Right lobe of liver (tissue), 6 donors: Measurements from ENCODE around the gene PREX1. TPM values are rescaled to one million over a fixed set of nuclear protein-coding genes. Genes with fewer than 3 reads are reported as not detected.
A peak's percentile ranks its signal among the peaks of the same experiment; 100 is the strongest.

Experiments used
- ATAC-seq, 4 donors: fragments of 200-7000 bp; cut with Tn5 transposase; one replicate each; pipeline ENCODE4 v1.9.1; 2020; ENCODE audit warnings: mild to moderate bottlenecking in 4 of 4, moderate library complexity in 4 of 4
- DNase-seq, 3 donors: peaks; one replicate each; pipeline ENCODE4 v3.0.0-alpha.2; 2020
- H3K27ac ChIP-seq, 3 donors: fragments of 200-600 bp; one replicate each; pipeline ENCODE4 v1.8.0; 2022
- H3K27me3 ChIP-seq, 2 donors: fragments of 200-600 bp; one replicate each; pipeline ENCODE4 v1.8.0; 2022
- H3K36me3 ChIP-seq, 4 donors: fragments of 200-600 bp; sonication (generic) in 1 of 4; one replicate each; pipeline versions ENCODE4 v1.5.1 to v1.8.0; 2017 to 2022; ENCODE audit warnings: control low read depth in 1 of 4
- H3K4me1 ChIP-seq, 4 donors: fragments of 200-600 bp; sonication (generic) in 1 of 4; one replicate each; pipeline versions ENCODE4 v1.5.1 to v1.8.0; 2017 to 2022; ENCODE audit warnings: control low read depth in 1 of 4
- H3K4me3 ChIP-seq, 3 donors: fragments of 200-600 bp; one replicate each; pipeline ENCODE4 v1.8.0; 2022
- H3K9me3 ChIP-seq, 4 donors: fragments of 200-600 bp; sonication (generic) in 1 of 4; one replicate each; pipeline versions ENCODE4 v1.5.1 to v1.8.0; 2017 to 2022; ENCODE audit warnings: control low read depth in 1 of 4
- POLR2A ChIP-seq: fragments of 450-650 bp; IDR thresholded peaks from one replicate; pipeline ENCODE4 v1.6.1; 2017; ENCODE audit warnings: antibody characterized with exemption, mild to moderate bottlenecking
- WGBS: methylation state at CpG from one replicate; pipeline ENCODE4 v1.1.6; 2018; ENCODE audit warnings: low coverage, low lambda C conversion rate; ENCODE audit not compliant: insufficient coverage; ENCODE audit errors: missing lambda C conversion rate; 5-methylcytosine and 5-hydroxymethylcytosine counted together
- intact Hi-C, 2 donors: fragments of 100-400 bp; cut with DNase I; formaldehyde crosslinking; loops; one replicate each; pipeline versions ENCODE4 v1.11.2 to v1.14.1; 2022
- total RNA-seq, 6 experiments: library from RNA; depleted of rRNA in 2 of 6; stranded (reverse); fragments of >200 nt in 2 of 6; fragmentation: NEBNext Ultra II Directional in 3 of 6; extraction: Animal tissue kit (Norgen Biotek cat#: 25700) in 3 of 6; gene quantifications; one replicate each; pipeline versions ENCODE4 v1.1.0 to v1.2.4, GENCODE V29; 2016 to 2023
- TF ChIP-seq, protein P1 (sequence below), 4 donors: fragments of 200-600 bp in 3 of 4; fragments of 450-650 bp in 1 of 4; IDR thresholded peaks; one replicate each; pipeline versions ENCODE4 v1.5.1 to v1.8.0; 2016 to 2022; ENCODE audit warnings: antibody characterized with exemption in 4 of 4, mild to moderate bottlenecking in 2 of 4
- donor health status: DM: no; HTN: yes; CAD: no.
- donor health status: DM: no; HTN: no; CAD: no.
- donor health status: DM: no; HTN: no; CAD: no.
- donor health status: DM: no; HTN: yes; CAD: no.
- donor health status: DM: no; HTN: yes; CAD: no.

PREX1 gene
- total RNA-seq, 6 experiments from 2014 or later: 4.4 to 11.1 (median 8.7) TPM

DNA sequence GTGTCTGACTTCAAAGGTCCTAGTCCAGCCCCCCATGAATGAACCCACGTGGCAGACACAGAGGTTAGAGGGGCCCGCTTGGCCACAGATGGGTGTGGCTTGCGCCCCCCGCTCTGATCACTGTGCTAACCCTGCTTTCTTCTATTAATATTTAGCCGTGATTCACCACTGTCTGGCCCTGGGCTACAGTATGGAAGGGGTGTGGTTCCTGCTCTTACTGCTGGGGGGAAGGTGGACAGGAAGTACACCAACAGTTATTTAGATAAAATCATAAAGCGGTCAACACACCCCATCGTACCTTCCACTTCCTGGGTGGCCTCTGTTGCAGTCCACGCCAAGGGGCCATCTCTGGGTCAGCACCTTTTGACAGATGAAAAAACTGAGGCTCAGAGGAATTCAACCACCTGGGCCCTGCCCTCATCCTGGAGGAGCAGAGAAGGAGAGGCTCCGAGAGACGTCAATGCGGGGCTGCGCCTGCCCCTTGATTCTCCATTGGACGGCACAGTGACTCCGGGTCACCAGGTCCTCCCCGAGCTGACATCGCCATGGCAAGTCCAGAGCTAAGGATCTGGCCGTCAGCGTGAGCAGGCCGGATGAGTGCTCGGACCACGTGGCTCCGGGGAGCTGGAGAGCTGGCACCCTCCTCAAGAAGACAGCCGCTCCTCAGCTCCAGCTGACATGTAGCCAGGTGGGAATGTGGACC lies 206.3 kb downstream of the PREX1 start:
- WGBS: 4% methylated on average over 8 of the region's 23 CpGs
- no peak overlapping the region for H3K4me3 ChIP-seq
- no peak for TF ChIP-seq POLR2A
- TF ChIP-seq, protein P1, sequence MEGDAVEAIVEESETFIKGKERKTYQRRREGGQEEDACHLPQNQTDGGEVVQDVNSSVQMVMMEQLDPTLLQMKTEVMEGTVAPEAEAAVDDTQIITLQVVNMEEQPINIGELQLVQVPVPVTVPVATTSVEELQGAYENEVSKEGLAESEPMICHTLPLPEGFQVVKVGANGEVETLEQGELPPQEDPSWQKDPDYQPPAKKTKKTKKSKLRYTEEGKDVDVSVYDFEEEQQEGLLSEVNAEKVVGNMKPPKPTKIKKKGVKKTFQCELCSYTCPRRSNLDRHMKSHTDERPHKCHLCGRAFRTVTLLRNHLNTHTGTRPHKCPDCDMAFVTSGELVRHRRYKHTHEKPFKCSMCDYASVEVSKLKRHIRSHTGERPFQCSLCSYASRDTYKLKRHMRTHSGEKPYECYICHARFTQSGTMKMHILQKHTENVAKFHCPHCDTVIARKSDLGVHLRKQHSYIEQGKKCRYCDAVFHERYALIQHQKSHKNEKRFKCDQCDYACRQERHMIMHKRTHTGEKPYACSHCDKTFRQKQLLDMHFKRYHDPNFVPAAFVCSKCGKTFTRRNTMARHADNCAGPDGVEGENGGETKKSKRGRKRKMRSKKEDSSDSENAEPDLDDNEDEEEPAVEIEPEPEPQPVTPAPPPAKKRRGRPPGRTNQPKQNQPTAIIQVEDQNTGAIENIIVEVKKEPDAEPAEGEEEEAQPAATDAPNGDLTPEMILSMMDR (IDR thresholded peaks at IDR 0.05): no peak
- peaks cover 0 to 3% (median 0%) of the 10 kb centered on the region in 4 donors for H3K4me1 ChIP-seq
- no peaks in the 10 kb centered on the region for H3K36me3 ChIP-seq
- DNase-seq (peak in 2 of 3 donors; percentile 20 to 49), ATAC-seq (no peak)
- no peaks in the 10 kb centered on the region for H3K27me3 ChIP-seq
- H3K27ac ChIP-seq: no peak overlapping the region
- H3K9me3 ChIP-seq: no peaks in the 10 kb centered on the region
- intact Hi-C loops: no loop called here

- H3K4me3 ChIP-seq: peak overlapping the region; percentile 4 to 24 (median 13)
- no peaks in the 10 kb centered on the region for H3K9me3 ChIP-seq
- H3K27me3 ChIP-seq: no peaks in the 10 kb centered on the region
- DNase-seq (peak; percentile 87 to 94 (median 92)), ATAC-seq (peak; percentile 94 to 97 (median 96))
- no peak overlapping the region for H3K27ac ChIP-seq
- peaks cover 0 to 3% (median 0%) of the 10 kb centered on the region in 4 donors for H3K4me1 ChIP-seq
- 1% methylated on average over 23 of the region's 26 CpGs for WGBS
- intact Hi-C loops: no loop called here
- TF ChIP-seq POLR2A: no peak
- TF ChIP-seq, protein P1 (IDR thresholded peaks at IDR 0.05): peak; percentile 72 to 94 (median 76)
- no peaks in the 10 kb centered on the region for H3K36me3 ChIP-seq
Observed at GRCh38 chr20:48620507-48621375, 207.1 kb downstream of the PREX1 start.

DNA sequence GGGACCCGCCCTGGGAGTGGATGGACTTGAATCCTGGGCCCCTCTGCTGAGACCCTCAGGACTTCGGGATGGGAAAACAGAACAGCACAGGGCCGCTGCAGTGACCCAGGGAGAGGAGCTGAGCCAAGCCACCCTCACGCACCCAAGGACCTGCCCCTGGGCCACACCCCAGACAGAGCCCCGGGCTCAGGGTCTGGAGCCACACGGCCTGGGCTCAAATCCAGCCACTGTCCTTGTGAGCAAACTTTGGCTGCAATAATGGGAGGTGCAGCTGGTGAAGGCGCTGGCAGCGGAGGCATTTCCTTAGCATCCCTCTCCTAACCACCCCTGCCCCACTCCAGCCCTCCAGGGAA lies 207.7 kb downstream of the PREX1 start:
- intact Hi-C loops: no loop called here
- no peak overlapping the region for H3K27ac ChIP-seq
- 100% methylated on average over 1 of the region's 8 CpGs for WGBS
- no peak overlapping the region for H3K4me3 ChIP-seq
- H3K4me1 ChIP-seq: peaks cover 0 to 3% (median 0%) of the 10 kb centered on the region in 4 donors
- ATAC-seq (no peak), DNase-seq (peak in 1 of 3 donors; percentile 55)
- H3K27me3 ChIP-seq: no peaks in the 10 kb centered on the region
- no peaks in the 10 kb centered on the region for H3K9me3 ChIP-seq
- TF ChIP-seq POLR2A: no peak
- TF ChIP-seq, protein P1 (IDR thresholded peaks at IDR 0.05): no peak
- H3K36me3 ChIP-seq: no peaks in the 10 kb centered on the region

GRCh38 chr20:48619126-48620101 lies 208.4 kb downstream of the PREX1 start:
- intact Hi-C loops: no loop called here
- peak in 2 of 3 donors; percentile 13 to 53 for DNase-seq

More at GRCh38 chr20:48619126-48620101, 208.4 kb downstream of the PREX1 start:
- Histone ChIP-seq H3K27me3 (no peaks in the 10 kb centered on the region), H3K4me1 (peaks cover 0 to 3% (median 0%) of the 10 kb centered on the region in 4 donors), H3K9me3 (no peaks in the 10 kb centered on the region), H3K4me3 (no peak overlapping the region), H3K36me3 (no peaks in the 10 kb centered on the region), H3K27ac (no peak overlapping the region)
- 66% methylated on average over 12 of the region's 17 CpGs for WGBS
- no peak for ATAC-seq
- TF ChIP-seq, protein P1 (IDR thresholded peaks at IDR 0.05): no peak
- TF ChIP-seq POLR2A: no peak
